Raji (cell line): ENCODE data around the gene SENP5.

ENCODE experiments used
- POLR2A ChIP-seq: IDR thresholded peaks from 2 replicates; pipeline ENCODE4 v1.6.1; 2011; ENCODE audit warnings: low read depth, low read length, control low read depth; ENCODE audit not compliant: insufficient read depth

The SENP5 gene

GRCh38 chr3:196965804-196966173 is 98.1 kb downstream of the SENP5 start:
- TF ChIP-seq POLR2A = no peak

- TF ChIP-seq POLR2A = no peak
Observed at GRCh38 chr3:196966526-196967401, 99.0 kb downstream of the SENP5 start.

- TF ChIP-seq POLR2A = no peak
Observed at GRCh38 chr3:196967412-196968232, 99.9 kb downstream of the SENP5 start.

DNA sequence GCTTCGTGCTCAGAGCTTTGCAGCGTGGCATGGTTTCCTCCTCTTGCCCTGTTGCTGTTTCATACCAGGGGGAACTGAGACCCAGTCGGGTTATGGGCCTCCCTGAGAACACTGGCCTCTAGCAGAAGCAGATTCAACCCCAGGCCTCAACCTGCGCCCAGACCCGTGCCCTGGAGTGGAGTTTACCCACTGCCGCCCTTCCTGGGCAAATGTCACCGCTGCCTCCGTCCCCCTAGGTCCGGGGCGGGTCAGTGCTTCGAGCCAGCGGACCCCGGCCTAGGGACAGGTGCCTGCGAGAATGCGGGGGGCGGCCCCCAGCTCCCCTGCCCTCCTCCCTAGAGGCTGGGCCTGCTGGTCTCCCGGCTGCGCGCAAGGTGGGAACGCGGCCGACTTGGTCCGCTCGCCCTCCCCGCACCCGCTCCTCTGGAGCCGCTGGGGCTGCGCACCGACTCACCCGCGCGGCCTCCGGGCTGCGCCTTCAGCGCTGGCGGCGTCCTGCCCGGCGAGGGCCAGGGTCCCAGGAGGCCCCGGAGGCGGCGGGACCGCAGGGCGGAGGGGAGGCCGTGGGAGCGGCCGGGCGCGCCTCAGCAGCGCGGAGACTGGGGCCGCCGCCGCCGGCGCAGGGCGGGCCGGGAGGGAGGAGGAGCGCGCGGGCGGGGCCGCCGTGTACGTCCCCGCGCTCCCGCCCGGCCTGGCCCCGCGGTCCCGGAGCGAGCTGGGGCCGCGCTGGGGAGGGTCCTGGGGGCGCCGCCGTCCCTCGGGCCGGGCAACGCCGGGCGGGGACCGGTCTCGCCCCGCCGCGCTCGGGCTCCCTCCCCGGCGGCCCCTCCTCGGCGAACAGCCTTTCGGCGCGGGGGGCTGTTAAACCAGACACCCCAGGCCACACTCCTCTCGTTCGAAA is 100.8 kb downstream of the SENP5 start, which contains the start of gene PIGZ:
PIGZ (minus strand) TSS at position 601 of the 901 bp plus-strand sequence. CDS start 16,802 bp downstream, outside the sequence.
- TF ChIP-seq POLR2A = no peak

- TF ChIP-seq POLR2A = 0 out of 2 replicates have a peak, but pooled peaks have one; percentile 9
Observed at GRCh38 chr3:196969134-196969659, 101.5 kb downstream of the SENP5 start.

GRCh38 chr3:196969660-196970546 is 102.2 kb downstream of the SENP5 start:
- TF ChIP-seq POLR2A = 0 out of 2 replicates have a peak, but pooled peaks have one; percentile 9

- no peak for TF ChIP-seq POLR2A
Observed at GRCh38 chr3:196970547-196971093, 102.9 kb downstream of the SENP5 start.

- no peak for TF ChIP-seq POLR2A
Observed at GRCh38 chr3:196971094-196971698, 103.5 kb downstream of the SENP5 start.

DNA sequence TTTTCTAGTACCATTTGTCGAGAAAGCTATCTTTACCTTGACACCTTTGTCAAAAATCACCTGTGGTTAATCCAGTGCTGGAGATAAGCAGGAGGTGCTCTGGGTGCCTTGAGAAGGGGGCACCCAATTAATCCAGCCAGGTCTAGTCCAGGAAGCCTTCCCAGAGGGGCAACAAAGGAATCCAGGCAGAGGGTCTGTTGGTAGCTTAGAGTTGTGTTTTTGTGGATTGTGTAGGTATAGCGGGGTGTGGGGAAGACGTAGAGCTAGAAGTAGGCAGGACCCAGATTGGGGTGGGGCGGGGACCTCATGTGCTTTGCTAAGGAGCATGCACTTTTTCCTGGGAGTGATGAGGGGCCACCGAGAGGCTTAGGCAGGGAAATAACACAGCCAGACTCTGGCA is 106.9 kb downstream of the SENP5 start:
- no peak for TF ChIP-seq POLR2A

DNA sequence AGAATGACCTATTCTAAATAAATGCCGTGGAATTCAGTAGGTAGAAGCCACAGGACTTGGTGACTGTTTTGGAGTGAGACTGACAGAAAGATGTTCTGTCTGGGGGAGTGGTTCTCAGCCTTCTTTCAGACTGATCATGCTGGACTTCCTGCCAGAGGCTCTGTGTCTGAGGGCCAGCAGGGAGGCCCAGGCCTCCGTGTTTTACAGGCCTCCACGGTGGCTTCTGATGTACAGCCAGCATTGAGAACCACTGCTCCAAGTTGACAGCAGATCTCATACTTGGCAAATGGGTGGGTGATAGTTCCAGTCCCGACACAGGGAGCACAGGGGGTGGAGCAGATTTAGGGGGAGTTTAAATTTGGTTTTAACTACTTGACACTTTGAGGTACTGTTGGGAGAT is 107.6 kb downstream of the SENP5 start:
- TF ChIP-seq POLR2A = no peak

GRCh38 chr3:196976941-196977340 is 109.2 kb downstream of the SENP5 start:
- no peak for TF ChIP-seq POLR2A

GRCh38 chr3:196979545-196979944 is 111.8 kb downstream of the SENP5 start:
- no peak for TF ChIP-seq POLR2A

DNA sequence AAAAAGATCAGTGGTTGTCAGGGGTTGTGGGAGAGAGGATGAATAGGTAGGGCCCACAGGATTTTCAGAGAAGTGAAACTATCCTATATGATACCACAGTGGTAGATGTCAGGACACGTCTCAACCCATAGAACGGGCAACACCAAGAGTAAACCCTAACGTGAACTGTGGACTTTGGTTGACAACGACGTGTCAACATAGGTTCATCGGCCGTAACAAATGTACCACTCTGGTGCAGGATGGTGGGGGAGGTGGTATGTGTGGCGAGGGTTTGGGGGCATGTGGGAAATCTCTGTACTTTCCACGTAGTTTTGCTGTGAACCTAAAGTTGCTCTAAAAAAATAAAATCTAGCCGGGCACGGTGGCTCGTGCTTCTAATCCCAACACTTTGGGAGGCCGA is 113.9 kb downstream of the SENP5 start:
- no peak for TF ChIP-seq POLR2A
